H1 (cell line): Measurements from ENCODE around the gene KRTAP10-12. TPM values are rescaled to one million over a fixed set of nuclear protein-coding genes. Genes with fewer than 3 reads are reported as not detected.

ENCODE experiments used
- CTCF ChIA-PET: fragments of 300-600 bp; sonication (Branson Sonifier 250); formaldehyde crosslinking; loops from one replicate; lab custom pipeline; 2021; ENCODE audit not compliant: partially characterized antibody; lab: Charles Lee
- POLR2A ChIA-PET: fragments of 300-600 bp; sonication (Branson Sonifier 250); formaldehyde crosslinking; loops from one replicate; lab custom pipeline; 2021; ENCODE audit warnings: inconsistent platforms; ENCODE audit not compliant: partially characterized antibody; lab: Charles Lee
- DNase-seq, 2 experiments: peaks; one replicate each; pipeline versions ENCODE4 v3.0.0 to v3.0.0-alpha.2; 2010 to 2022; ENCODE audit warnings: low spot score in 2 of 2, low read depth in 1 of 2, mixed read lengths in 1 of 2
- FAIRE-seq: peaks from 2 replicates; lab custom pipeline; 2011; peaks lifted over from hg19 to GRCh38; lab: Jason Lieb, UNC
- H2AFZ ChIP-seq: 2 replicates; pipeline ENCODE4 v1.8.1; 2012; ENCODE audit warnings: low read length, inconsistent platforms
- H2AK5ac ChIP-seq: 2 replicates; pipeline ENCODE4 v1.6.1; 2013; ENCODE audit warnings: low read depth, low read length
- H2BK120ac ChIP-seq: replicated peaks from 2 replicates; pipeline ENCODE3; 2013; ENCODE audit warnings: low read depth, low read length, inconsistent platforms
- H2BK12ac ChIP-seq: 2 replicates; pipeline ENCODE4 v1.6.1; 2013; ENCODE audit warnings: low read depth, low read length
- H2BK15ac ChIP-seq: 2 replicates; pipeline ENCODE4 v1.6.1; 2013; ENCODE audit warnings: low read length
- H2BK20ac ChIP-seq: 2 replicates; pipeline ENCODE4 v1.6.1; 2013; ENCODE audit warnings: low read length
- H2BK5ac ChIP-seq: 2 replicates; pipeline ENCODE4 v1.6.1; 2013; ENCODE audit warnings: low read depth, low read length
- H3K14ac ChIP-seq: 2 replicates; pipeline ENCODE4 v1.6.1; 2013; ENCODE audit warnings: inconsistent platforms; ENCODE audit not compliant: insufficient read length
- H3K18ac ChIP-seq: 2 replicates; pipeline ENCODE4 v1.6.1; 2013; ENCODE audit warnings: low read length; ENCODE audit errors: extremely low read depth
- H3K23ac ChIP-seq: 2 replicates; pipeline ENCODE4 v1.6.1; 2013; ENCODE audit warnings: inconsistent platforms; ENCODE audit not compliant: insufficient read length
- H3K23me2 ChIP-seq: 2 replicates; pipeline ENCODE4 v1.6.1; 2013; ENCODE audit warnings: low read depth, low read length
- H3K27ac ChIP-seq: 2 replicates; pipeline ENCODE4 v1.6.1; 2011; ENCODE audit warnings: low read depth, low read length, inconsistent platforms
- H3K27me3 ChIP-seq, 4 experiments: replicated peaks in 1 of 4; 1 replicate in 1 of 4; 2 replicates in 3 of 4; pipeline versions ENCODE4 v1.6.1 to v1.8.1; 2011 to 2013; ENCODE audit warnings: low read length in 3 of 4, mild to moderate bottlenecking in 3 of 4, inconsistent platforms in 2 of 4, mixed read lengths in 2 of 4, moderate library complexity in 1 of 4; ENCODE audit not compliant: control insufficient read depth in 3 of 4, insufficient read depth in 3 of 4; ENCODE audit errors: extremely low read depth in 1 of 4
- H3K36me3 ChIP-seq, 4 experiments: 2 replicates each; pipeline versions ENCODE4 v1.6.1 to v1.8.1; 2011 to 2013; ENCODE audit warnings: mild to moderate bottlenecking in 4 of 4, low read length in 3 of 4, moderate library complexity in 2 of 4, control low read depth in 1 of 4, inconsistent platforms in 1 of 4; ENCODE audit not compliant: insufficient read depth in 4 of 4, control insufficient read depth in 2 of 4
- H3K4ac ChIP-seq: replicated peaks from 2 replicates; pipeline ENCODE3; 2013; ENCODE audit warnings: low read length, low read depth, mixed read lengths, inconsistent platforms; ENCODE audit not compliant: insufficient read length
- H3K4me1 ChIP-seq, 4 experiments: replicated peaks in 1 of 4; 1 replicate in 1 of 4; 2 replicates in 3 of 4; pipeline versions ENCODE4 v1.6.1 to v1.8.1; 2011 to 2013; ENCODE audit warnings: low read length in 3 of 4, inconsistent platforms in 2 of 4, mixed read lengths in 1 of 4; ENCODE audit not compliant: insufficient read depth in 4 of 4, control insufficient read depth in 3 of 4
- H3K4me2 ChIP-seq, 2 experiments: 2 replicates each; pipeline versions ENCODE4 v1.6.1 to v1.8.1; 2011 to 2013; ENCODE audit warnings: low read depth in 2 of 2, low read length in 2 of 2, control low read depth in 1 of 2, inconsistent platforms in 1 of 2, mild to moderate bottlenecking in 1 of 2; ENCODE audit not compliant: insufficient read depth in 1 of 2
- H3K4me3 ChIP-seq, 4 experiments: fragments of 200-600, 300-600 bp in 1 of 4; sonication (generic), shearing (Covaris generic), sonication (Bioruptor Twin) in 1 of 4; 2 replicates each; pipeline versions ENCODE4 v1.5.1 to v1.8.1; 2011 to 2016; ENCODE audit warnings: low read length in 4 of 4, low read depth in 3 of 4, control low read depth in 2 of 4, inconsistent platforms in 2 of 4, mild to moderate bottlenecking in 2 of 4, mixed read lengths in 1 of 4, moderate library complexity in 1 of 4; ENCODE audit not compliant: insufficient read depth in 2 of 4; ENCODE audit errors: extremely low read depth in 1 of 4
- H3K56ac ChIP-seq: replicated peaks from 2 replicates; pipeline ENCODE3; 2013; ENCODE audit warnings: low read depth, mild to moderate bottlenecking, mixed read lengths, low read length, inconsistent platforms; ENCODE audit not compliant: insufficient read length
- H3K79me1 ChIP-seq: 2 replicates; pipeline ENCODE4 v1.6.1; 2013; ENCODE audit warnings: low read depth, low read length, control low read depth
- H3K79me2 ChIP-seq, 2 experiments: 2 replicates each; pipeline versions ENCODE4 v1.6.1 to v1.8.1; 2012 to 2013; ENCODE audit warnings: low read length in 2 of 2, mild to moderate bottlenecking in 2 of 2, inconsistent platforms in 1 of 2; ENCODE audit not compliant: insufficient read depth in 2 of 2, control insufficient read depth in 1 of 2
- H3K9ac ChIP-seq, 4 experiments: replicated peaks in 1 of 4; 1 replicate in 1 of 4; 2 replicates in 3 of 4; pipeline versions ENCODE4 v1.6.1 to v1.8.1; 2011 to 2013; ENCODE audit warnings: low read depth in 3 of 4, low read length in 3 of 4, control low read depth in 2 of 4, mild to moderate bottlenecking in 2 of 4, moderate library complexity in 2 of 4, inconsistent platforms in 1 of 4; ENCODE audit errors: extremely low read depth in 1 of 4
- H3K9me3 ChIP-seq, 2 experiments: 2 replicates each; pipeline versions ENCODE4 v1.6.1 to v1.8.1; 2012 to 2013; ENCODE audit warnings: mild to moderate bottlenecking in 2 of 2, moderate library complexity in 2 of 2, control low read depth in 1 of 2, inconsistent platforms in 1 of 2, low read depth in 1 of 2, low read length in 1 of 2, mixed read lengths in 1 of 2; ENCODE audit not compliant: insufficient read depth in 2 of 2
- H4K20me1 ChIP-seq, 2 experiments: replicated peaks in 1 of 2; 2 replicates each; pipeline versions ENCODE3 to v1.8.1; 2011 to 2013; ENCODE audit warnings: inconsistent platforms in 2 of 2, low read length in 2 of 2, mild to moderate bottlenecking in 1 of 2; ENCODE audit not compliant: insufficient read depth in 2 of 2, control insufficient read depth in 1 of 2
- H4K5ac ChIP-seq: 2 replicates; pipeline ENCODE4 v1.6.1; 2013; ENCODE audit warnings: low read length, low read depth, mixed read lengths, inconsistent platforms; ENCODE audit not compliant: insufficient read length
- H4K8ac ChIP-seq: 2 replicates; pipeline ENCODE4 v1.8.0; 2013; ENCODE audit warnings: mild to moderate bottlenecking, moderate library complexity, low read length, inconsistent platforms; ENCODE audit not compliant: insufficient read depth; ENCODE audit errors: extremely low read depth
- H4K91ac ChIP-seq: replicated peaks from 2 replicates; pipeline ENCODE3; 2013; ENCODE audit warnings: low read length, mixed read lengths, inconsistent platforms; ENCODE audit not compliant: insufficient read length
- CBX5 ChIP-seq: fragments of 300-800, 300-1000 bp; sonication (generic); IDR thresholded peaks from 2 replicates; pipeline ENCODE4 v1.7.1; 2016; ENCODE audit warnings: antibody characterized with exemption, low read length, low read depth
- CTBP2 ChIP-seq: IDR thresholded peaks from 2 replicates; pipeline ENCODE4 v1.7.0; 2011; ENCODE audit warnings: borderline replicate concordance, mild to moderate bottlenecking, moderate library complexity, mixed read lengths, low read length; ENCODE audit not compliant: insufficient read depth, insufficient read length
- CTCF ChIP-seq, 3 experiments: IDR thresholded peaks; 1 replicate in 2 of 3; 2 replicates in 1 of 3; pipeline versions ENCODE4 v1.5.1 to v1.6.1; 2011; ENCODE audit warnings: low read length in 3 of 3, mild to moderate bottlenecking in 3 of 3, inconsistent platforms in 2 of 3, low read depth in 1 of 3, moderate library complexity in 1 of 3; ENCODE audit not compliant: insufficient read depth in 1 of 3; ENCODE audit errors: control extremely low read depth in 1 of 3
- NANOG ChIP-seq: IDR thresholded peaks from 2 replicates; pipeline ENCODE4 v1.6.1; 2011; ENCODE audit warnings: low read length, low read depth, mild to moderate bottlenecking, inconsistent platforms; ENCODE audit not compliant: insufficient read depth, poor library complexity, severe bottlenecking
- NRF1 ChIP-seq: IDR thresholded peaks from 2 replicates; pipeline ENCODE4 v1.6.1; 2011; ENCODE audit warnings: mild to moderate bottlenecking, low read depth, low read length, improper control_type of control experiment
- TAF1 ChIP-seq: IDR thresholded peaks from 2 replicates; pipeline ENCODE4 v1.6.1; 2011; ENCODE audit warnings: mild to moderate bottlenecking, low read depth, low read length
- ZNF274 ChIP-seq: IDR thresholded peaks from 2 replicates; pipeline ENCODE4 v1.7.0; 2012; ENCODE audit warnings: low read length, borderline replicate concordance; ENCODE audit errors: extremely low read depth
- WGBS, 2 experiments: shearing (Covaris generic) in 1 of 2; methylation state at CpG; one replicate each; pipeline versions ENCODE4 v1.1.6 to v1.1.7; 2013 to 2015; ENCODE audit warnings: low lambda C conversion rate in 2 of 2, mixed read lengths in 2 of 2, inconsistent platforms in 1 of 2, low coverage in 1 of 2, missing lambda C conversion rate in 1 of 2; ENCODE audit not compliant: insufficient replicate concordance in 2 of 2, insufficient coverage in 1 of 2, insufficient read length in 1 of 2; ENCODE audit errors: extremely low coverage in 1 of 2, missing lambda C conversion rate in 1 of 2; 5-methylcytosine and 5-hydroxymethylcytosine counted together
- polyA plus RNA-seq, 7 experiments: library from polyadenylated mRNA; depleted of rRNA in 3 of 7; stranded (reverse) in 5 of 7; unstranded in 2 of 7; fragments of >200 nt in 5 of 7; fragments of 200-250 nt in 2 of 7; gene quantifications; 1 replicate in 5 of 7; 2 replicates in 1 of 7; 4 replicates in 1 of 7; pipeline versions ENCODE4 v1.2.1 to v1.2.3, GENCODE V29; 2011 to 2013; ENCODE audit warnings: missing spikeins in 2 of 7, mixed read lengths in 2 of 7
- total RNA-seq: library from RNA; stranded (reverse); fragmentation: NEBNext Ultra II Directional; extraction: Animal tissue kit (Norgen Biotek cat#: 25700); gene quantifications from 2 replicates; pipeline ENCODE4 v1.2.1, GENCODE V29; 2021

Gene KRTAP10-12
- total and polyA plus RNA-seq, 2 of the 8 experiments (the other 6 are each of a cell fraction or from before 2014, with no cell fraction given): not detected

- Histone ChIP-seq H3K27ac (no peak overlapping the region), H2BK120ac (peak overlapping the region; percentile 31), H3K79me2 (no peaks in the 10 kb centered on the region), H2BK12ac (peak overlapping the region; percentile 68; the same call in 1 of the 2 replicates), H4K91ac (peak overlapping the region; percentile 59), H3K14ac (no peak overlapping the region), H3K23me2 (no peaks in the 10 kb centered on the region), H3K4ac (no peak overlapping the region), H3K23ac (no peak overlapping the region), H2AK5ac (peak overlapping the region; percentile 69), H4K20me1 (no peaks in the 10 kb centered on the region), H3K9me3 (no peaks in the 10 kb centered on the region), H3K4me1 (peaks cover 5 to 11% (median 9%) of the 10 kb centered on the region in 4 experiments), H4K5ac (peak overlapping the region; percentile 32), H3K4me2 (peak overlapping the region; percentile 16 to 37; a peak in 2 of 4 replicates), H4K8ac (no peak overlapping the region), H3K27me3 (no peaks in the 10 kb centered on the region), H3K9ac (no peak overlapping the region; a peak in 1 of 7 replicates), H3K18ac (peak overlapping the region; percentile 99), H2BK5ac (peak overlapping the region; percentile 78; the same call in 1 of the 2 replicates), H2AFZ (no peak overlapping the region), H3K56ac (no peak overlapping the region), H3K79me1 (no peaks in the 10 kb centered on the region), H2BK20ac (peak overlapping the region; percentile 86; the same call in 1 of the 2 replicates), H3K4me3 (no peak overlapping the region), H3K36me3 (no peaks in the 10 kb centered on the region), H2BK15ac (0 out of 2 replicates have a peak overlapping the region, but pooled peaks have one; percentile 61)
- ChIA-PET CTCF (interaction anchor here (0.8 to 2.5 kb wide), 10 partner anchors 9 to 196 kb away, joined by 3 to 13 read pairs (median 3); partner anchors contain the start of gene KRTAP10-12), POLR2A (no interaction called here)
- FAIRE-seq: no peak
- WGBS, 2 experiments: 81% methylated on average over 25 of the region's 25 CpGs; no CpG with 5 or more reads in 1 of the 2 experiments
- TF ChIP-seq NANOG (no peak), ZNF274 (no peak), TAF1 (no peak), NRF1 (no peak), CBX5 (no peak), CTBP2 (no peak), CTCF (IDR thresholded peaks at IDR 0.05; ENCODE audit: control extremely low read depth in 1 of 3, insufficient read depth in 1 of 3, low read depth in 1 of 3, low read length in 3 of 3) (no peak)
- no peak for DNase-seq
Measured at GRCh38 chr21:44686843-44687561, 10.0 kb upstream of the KRTAP10-12 start.
